Endometrium (tissue), 2 donors: ENCODE data around the gene PTCH2.
A peak's percentile ranks its signal among the peaks of the same experiment; 100 is the strongest.
"Not testable (repeated sequence)": the region's sequence is repeated elsewhere in the genome, so short reads cannot be mapped to it uniquely, and the experiment has no call there.

Experiments
- FAIRE-seq: peaks from 2 replicates; lab custom pipeline; 2012; peaks lifted over from hg19 to GRCh38; lab: Jason Lieb, UNC
- donor health status: control.
- donor health status: control.

PTCH2 gene

DNA sequence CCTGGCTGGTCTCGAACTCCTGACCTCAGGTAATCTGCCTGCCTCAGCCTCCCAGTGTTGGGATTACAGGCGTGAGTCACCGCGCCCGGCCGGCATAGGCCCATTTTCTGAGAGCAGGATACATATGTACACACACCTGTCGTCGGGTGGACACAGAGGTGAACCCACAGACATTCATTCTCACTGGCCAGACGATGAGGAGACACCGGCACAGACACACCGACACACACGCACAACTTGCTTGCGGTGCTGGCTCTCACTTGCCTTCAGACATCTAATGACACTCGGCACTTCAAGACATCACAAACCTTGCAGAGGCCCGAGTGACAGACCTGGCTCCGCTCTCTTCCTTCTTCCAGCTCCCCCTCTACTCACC, 579 bp downstream of the PTCH2 start:
- FAIRE-seq: no peak

DNA sequence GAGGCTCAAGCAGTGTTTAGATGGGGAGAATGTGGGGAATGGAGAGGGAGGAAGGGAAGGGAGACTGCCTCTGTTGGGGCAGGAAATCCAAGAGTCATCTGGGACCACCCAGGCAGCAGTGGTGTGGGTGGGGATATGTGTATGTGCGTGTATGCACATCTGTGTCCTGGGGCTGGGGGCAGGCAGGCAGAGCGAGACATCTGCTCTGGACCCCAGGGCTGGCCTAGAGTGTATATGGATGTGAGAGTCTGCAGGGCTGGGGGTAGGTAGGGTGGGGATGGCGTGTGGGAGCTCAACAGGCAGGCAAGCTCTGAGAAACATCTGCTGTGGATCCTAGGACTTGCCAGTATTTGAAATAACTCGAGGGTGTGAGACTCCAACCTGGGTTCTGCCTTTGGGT, 3.5 kb downstream of the PTCH2 start:
- FAIRE-seq: peak; percentile 29

DNA sequence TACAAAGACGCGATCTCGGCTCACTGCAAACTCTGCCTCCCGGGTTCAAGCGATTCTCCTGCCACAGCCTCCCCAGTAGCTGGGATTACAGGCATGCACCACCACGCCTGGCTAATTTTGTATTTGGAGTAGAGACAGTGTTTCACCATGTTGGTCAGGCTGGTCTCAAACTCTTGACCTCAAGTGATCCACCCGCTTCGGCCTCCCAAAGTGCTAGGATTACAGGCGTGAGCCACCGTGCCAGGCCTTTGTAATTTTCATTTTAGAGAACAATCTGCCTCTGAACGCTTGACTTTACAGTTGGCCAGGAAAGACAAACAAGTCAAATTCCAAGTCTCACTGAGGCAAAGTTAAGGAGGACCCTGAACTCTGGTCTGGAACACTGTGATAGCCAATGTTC, 4.8 kb downstream of the PTCH2 start:
- not testable (repeated sequence) for FAIRE-seq

DNA sequence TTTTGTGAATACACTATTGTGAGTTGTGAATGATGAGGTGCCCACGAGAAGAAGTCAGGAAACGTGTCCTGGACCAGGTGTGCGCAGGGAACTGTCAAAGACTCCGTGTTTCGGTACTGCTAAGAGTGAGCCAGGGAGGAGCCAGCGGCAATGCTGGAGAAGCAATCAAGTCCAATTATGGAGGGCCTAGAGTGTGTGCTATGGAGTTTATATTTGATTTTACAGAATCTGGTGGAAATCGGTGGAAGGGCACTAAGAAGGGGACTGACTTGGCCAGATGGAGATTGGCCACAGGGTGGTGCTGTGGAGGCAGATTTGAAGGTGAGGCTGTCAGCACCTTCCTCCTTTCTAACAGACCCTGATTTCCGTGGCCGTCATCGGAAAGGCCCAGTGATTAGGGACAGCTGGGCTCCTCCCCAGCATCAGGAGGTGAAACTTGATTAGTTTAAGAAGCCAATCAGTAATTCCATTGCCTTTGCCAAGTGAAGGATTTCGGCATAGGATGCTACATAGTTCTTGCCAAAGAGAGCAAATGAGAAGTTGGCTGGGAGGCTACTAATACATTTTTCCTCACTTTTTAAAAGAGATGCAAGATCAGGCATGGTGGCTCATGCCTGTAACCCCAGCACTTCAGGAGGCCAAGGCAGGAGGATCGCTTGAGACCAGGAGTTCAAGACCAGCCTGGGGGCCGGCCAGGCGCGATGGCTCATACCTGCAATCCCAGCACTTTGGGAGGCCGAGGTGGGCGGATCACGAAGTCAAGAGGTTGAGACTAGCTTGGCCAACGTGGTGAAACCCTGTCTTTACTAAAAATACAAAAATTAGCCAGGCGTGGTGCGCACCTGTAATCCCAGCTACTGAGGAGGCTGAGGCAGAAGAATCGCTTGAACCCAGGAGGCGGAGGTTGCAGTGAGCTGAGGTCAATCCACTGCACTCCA, 7.0 kb downstream of the PTCH2 start:
- no peak for FAIRE-seq

DNA sequence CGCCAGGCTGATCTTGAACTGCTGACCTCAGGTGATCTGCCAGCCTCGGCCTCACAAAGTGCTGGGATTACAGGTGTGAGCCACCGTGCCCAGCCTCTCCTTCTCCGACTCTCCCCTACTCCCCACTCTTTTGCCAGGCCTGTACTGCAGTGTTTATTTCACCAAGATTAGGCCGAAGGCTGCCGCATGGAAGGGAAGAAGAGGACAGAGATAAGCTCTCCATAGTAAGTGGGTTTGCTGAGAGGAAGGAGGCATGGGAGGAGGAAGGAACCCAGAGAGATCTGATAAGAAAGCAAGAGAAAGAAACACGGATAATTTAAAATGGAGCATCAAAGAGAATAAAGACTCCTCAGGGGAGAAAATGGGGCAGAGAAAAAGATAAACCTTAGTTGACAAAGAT, 8.7 kb downstream of the PTCH2 start:
- FAIRE-seq: no peak

DNA sequence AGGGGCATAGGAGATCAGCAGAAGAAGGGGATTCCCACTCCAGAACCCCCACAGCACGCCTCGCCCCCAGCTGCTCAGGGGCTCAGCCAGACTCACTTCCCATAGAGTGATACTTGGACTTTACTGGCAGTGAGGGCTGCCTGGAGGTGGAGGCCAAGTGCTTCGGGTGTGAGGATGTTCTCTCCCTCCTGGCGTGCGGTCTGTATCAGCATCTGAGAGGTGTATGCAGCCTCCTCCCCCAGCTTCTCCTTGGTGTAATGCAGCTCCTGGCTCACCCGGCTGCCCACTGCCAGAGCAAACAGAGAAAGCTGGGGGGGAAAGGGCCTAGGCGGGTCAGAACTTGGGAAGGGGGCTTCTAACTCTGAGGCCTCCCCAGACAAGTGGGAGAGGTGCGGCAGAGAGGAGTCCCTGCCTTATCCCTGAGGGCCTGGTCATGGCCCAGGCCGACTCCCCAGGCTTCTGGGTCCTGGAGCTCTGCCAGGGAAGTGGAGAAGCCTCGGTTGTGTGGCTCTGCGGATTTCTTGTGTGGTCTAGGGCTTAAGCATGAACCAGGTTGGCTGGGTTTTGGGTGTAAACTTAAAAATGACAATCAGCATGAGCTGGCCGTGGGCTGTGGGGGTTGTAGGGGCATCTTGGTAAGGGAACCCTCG, 10.9 kb downstream of the PTCH2 start:
- FAIRE-seq: no peak

DNA sequence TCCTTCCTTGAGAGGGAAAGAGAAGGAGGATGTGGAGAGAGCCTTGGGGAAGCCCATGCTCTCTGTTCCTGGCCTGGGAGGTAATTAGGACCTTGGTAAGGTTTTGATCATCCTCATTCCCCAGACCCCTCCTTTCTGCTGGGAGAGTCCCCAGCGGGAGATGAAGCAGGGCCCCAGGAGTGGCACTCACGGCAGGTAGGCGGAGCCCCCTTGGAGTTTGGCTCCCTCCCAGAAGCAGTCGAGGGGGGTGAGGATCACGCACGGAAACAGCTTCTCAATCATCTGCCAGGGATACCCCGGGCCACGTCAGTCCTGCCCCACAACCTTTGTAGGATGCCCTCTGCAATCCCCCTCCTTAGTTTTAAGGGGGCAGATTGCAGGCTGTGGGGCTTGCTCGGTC, 11.5 kb downstream of the PTCH2 start:
- no peak for FAIRE-seq

DNA sequence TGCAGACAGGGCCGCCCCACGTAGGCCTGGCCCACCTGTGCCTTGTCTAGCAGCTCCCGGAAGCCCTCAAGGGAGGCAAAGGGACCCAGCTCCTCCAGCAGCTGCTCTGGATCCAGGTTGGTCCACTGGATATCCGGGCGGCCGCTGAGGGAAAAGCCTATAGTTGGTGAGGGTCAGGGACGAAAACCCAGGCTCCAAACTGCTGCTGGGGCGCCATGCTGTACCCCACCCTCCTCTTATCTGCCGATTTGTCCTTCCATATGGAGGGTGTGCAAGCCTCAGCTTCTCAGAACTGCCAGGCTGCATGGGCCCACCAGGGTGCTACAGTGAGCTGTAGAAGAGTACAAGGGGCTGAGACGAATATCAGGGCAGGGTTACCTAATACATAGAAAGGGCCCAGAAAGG, 12.2 kb downstream of the PTCH2 start:
- no peak for FAIRE-seq

DNA sequence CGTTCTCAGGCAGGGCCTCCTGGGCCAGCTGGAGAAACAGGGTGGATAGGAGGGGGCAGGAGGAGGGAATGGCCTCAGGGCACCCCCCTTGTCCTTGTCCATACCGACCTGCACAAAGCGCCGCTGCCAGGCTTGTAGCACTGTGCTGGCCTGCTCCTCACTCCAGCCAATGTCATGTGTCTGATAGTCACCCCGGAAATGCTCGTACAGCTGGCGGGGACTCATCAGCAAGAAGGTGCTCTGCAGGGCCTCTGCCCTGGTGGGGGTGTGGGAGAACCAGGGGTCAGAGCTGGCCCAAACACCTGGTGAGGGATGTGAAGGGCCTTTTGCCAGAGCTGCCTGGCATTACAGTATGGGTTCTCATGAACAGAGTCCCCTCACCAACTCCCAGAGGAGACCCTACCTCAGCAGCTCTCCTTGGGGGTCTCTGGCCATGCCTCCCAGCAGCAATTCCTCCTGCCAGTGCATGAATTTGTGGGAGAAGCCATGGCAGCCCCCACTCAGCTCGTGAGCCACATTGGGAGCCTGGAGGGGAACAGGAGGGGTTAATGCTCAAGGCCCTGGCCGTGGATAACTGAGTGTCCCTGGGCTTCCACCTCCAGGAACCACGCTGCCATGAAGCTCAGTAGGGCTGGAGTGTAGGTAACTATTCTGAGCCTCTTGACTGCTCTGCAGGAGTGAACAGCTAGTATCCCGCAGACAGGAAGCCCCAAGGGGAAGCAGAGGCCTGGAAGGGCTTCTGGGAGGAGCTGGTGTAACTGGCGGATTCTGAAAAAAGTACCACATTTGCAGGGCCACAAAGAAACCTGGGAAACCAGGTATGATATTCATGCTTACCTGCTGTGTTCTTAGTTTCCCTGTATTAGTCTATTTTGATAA, 13.3 kb downstream of the PTCH2 start:
- FAIRE-seq: no peak

DNA sequence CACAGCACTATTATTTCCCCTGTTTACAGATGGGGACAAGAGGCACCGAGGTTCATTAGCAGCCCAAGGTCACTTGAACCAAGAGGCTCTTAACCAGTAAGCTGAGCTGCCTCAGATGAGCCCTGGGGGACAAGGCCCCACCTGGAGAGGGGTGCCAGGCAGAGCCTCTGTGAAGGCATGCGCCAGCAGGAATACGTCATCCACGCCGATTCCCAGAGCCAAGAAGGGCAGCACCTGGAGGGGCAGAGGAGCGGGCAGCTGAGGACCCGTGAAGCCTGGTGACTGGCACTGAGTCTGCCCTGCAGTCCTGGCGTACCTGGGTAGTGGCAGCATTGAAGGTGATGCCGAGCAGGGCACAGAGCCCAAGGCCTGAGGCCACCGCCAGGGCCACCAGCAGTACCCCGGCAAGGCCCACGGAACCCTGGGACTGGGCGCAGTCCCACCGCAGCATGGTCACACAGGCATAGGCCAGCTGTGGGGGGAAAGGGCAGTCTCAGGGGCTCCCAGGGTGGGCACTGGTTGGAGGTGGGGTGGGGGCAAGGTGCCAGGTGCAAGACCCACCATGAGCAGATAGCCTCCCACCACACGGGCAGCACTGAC, 14.1 kb downstream of the PTCH2 start:
- FAIRE-seq: no peak

DNA sequence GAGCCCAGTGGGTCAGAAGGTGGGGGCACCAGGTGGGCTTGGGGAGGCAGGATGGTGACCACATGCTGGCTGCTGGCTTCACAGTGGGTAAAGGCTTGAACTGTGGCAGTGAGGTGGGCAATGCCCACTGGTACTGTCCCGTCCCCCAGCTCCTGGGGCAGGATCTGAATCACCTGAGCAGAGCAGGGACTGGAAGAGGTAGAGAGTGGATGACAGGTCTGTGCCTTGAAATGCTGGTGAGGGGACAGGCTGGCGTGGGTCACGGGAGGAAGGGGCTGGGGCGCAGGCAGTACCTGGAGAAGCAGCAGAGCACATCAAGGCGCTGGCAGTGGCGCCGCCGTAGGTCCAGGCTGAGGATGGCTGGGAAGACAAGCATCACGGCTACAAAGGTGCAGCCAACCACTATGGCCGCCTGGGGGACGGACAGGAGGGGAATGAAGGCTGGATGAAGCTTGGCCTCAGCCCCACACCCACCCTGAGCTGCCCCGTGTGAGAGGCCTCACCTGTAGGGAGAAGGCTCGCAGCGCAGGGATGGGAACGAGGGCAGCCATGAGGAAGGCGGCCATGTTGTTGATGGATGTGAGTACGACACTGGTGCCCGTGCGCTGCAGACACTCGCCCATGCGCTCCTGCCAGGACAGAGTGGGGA, 14.9 kb downstream of the PTCH2 start:
- FAIRE-seq: no peak

DNA sequence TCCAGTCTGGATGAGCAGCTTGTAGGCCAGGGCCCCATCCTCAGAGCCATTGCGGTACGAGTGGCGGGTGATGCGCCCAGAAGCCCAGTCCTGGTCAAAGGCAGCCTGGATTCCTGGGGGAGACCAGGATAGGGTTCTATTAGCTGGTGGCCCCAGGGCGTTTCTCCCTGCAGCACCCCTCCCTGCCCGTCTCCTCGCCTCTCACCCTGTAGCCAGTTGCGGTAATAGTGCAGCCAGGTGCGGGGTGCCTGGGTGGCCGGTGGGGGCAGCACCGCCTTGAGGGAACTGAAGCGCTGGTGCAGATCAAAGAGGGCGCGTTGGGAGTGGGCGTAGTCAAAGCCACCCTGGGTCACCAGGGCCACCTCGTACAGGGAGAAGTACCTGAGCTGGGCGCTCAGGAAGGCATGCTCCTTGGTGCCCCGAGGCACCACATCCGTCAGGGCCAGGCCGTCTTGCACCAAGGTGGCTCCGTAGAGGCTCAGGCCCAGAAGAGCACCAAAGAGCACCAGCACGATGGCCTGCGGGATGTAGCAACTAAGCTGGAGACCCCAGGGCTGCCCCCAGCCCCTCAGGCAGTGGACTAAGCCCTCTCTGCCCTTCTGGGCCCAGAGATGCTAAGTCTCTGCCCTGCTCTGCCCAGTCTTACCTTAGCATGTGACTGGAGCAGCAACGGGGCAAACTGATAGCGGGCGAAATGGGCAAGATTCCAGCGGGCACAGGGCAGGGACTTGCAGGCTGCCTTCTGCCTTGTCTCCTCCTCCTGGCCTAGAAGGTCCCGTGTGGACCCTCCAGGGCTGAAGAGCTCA, 15.7 kb downstream of the PTCH2 start:
- FAIRE-seq: no peak

DNA sequence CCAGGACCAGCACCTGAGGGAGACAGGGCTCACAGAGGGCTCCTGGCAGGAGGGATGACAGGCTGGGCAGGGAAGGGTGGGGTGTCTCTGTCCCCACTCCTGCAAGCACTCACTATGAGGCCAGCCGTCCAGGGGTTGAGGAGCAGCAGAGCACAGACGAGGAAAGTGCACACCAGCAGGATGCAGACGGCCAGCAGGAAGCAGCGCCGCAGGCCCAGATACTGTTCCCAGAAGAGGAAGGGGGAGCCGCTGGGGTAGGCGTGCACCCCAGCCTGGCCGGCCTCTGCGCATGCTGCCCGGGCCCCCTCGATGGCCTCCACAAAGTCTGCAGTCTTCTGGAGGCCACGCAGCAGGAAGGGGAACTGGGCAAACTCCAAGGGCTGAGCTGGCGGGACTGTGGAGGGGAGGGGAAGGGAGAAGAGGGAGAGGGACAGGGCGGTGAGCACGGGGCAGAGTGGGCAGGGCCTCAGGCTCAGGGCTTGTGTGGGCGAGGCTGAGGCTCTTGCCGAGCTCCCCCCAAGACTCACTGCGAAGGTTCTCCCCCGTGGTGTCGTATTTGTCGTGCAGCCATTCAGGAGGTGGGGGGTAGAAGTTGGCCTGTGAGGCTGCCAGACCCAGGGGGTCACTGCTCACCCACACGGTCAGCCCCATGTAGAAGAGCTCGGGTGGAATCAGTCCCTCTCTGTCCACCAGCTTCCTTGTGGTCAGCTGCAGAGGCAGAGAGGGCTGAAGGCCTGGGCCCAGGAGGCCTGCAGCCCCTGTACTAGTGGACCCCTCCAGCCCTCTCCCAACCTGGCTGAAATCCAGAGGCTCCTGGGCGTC, 16.5 kb downstream of the PTCH2 start:
- no peak for FAIRE-seq

DNA sequence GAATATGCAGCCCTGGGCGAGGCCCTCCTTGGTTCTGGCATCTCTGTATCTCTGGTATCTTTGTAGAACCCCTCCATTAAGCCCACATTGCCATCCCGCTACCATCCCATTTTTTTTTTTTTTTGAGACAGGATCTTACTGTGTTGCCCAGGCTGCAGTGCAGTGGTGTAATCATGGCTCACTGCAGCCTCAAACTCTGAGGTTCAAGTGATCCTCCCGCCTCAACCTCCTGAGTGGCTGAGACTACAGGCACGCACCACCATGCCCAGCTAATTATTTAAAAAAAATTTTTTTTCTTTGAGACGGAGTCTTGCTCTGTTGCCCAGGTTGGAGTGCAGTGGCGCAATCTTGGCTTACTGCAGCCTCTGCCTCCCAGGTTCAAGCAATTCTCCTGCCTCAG, 18.7 kb downstream of the PTCH2 start:
- not testable (repeated sequence) for FAIRE-seq

DNA sequence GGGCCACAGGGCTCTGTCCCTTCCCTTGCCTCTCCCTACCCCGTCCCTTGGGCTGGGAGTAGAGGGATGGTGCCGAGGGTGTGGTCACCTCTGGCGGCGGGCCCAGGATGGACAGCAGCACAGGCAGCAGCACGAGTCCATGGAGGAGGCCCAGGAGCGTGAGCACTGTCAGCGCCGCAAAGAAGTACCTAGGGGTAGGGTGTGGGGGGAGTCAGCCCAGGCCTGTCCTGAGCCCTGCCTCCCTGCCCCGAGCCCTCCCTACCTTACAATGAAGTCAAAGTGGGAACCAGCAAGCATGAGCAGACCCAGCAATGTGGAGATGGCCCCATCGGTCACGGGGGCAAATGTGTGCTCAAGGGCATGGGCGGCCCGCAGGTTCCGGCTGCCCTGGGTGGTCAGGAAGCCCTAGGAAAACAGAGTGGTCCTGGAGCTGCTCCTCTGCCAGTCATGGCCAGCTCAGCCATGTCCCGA, 20.0 kb downstream of the PTCH2 start:
- no peak for FAIRE-seq

DNA sequence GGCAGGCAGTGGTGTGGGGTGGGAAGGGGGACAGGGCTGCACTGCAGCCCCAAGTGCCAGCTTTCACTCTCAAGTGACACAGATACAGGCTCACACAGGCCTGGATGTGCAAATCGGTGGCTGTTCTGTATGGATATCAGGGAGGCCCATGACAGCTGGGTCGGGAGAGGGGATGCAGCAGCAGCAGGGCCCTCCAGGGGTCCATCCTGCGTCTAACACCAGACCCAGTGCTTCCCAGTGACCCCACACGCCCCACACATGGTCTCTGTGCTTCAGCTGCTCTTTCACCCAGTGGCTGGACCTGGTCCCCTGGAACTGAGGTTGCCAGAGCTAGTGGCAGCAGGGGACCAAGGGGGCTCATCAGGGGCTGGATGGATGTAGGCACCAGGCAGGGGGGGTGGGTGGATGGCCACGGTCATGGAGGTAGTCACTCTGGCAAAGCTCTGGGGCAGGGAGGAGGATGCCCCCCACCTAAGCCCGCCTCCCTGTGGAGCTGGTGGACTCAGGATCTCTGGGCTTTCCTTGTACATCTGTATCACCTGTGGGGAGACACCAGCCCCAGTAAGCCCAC, 20.8 kb downstream of the PTCH2 start:
- FAIRE-seq: no peak

DNA sequence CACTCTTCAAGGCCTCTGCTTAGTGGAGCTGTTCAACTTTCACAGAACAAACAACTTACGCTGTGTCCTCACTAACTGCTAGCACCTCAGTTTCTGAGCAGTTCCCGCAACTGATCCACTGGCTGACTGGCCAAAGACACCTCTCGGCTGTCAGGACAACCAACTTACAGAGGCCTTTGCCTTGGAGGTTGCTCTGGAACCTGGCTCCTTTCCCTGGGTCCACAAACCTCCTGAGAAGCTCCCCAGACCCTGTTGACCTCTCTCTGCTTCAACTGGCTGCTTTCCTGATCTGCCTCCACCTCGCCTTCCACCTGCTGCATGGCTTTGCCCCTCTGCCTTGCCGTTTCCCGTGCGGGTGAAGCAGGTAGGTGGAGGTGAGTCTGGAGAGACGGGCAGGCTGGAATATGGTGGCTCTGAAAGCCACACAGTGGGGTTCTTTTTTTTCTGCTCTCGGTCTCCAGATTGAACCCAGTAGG, 21.8 kb downstream of the PTCH2 start:
- no peak for FAIRE-seq

DNA sequence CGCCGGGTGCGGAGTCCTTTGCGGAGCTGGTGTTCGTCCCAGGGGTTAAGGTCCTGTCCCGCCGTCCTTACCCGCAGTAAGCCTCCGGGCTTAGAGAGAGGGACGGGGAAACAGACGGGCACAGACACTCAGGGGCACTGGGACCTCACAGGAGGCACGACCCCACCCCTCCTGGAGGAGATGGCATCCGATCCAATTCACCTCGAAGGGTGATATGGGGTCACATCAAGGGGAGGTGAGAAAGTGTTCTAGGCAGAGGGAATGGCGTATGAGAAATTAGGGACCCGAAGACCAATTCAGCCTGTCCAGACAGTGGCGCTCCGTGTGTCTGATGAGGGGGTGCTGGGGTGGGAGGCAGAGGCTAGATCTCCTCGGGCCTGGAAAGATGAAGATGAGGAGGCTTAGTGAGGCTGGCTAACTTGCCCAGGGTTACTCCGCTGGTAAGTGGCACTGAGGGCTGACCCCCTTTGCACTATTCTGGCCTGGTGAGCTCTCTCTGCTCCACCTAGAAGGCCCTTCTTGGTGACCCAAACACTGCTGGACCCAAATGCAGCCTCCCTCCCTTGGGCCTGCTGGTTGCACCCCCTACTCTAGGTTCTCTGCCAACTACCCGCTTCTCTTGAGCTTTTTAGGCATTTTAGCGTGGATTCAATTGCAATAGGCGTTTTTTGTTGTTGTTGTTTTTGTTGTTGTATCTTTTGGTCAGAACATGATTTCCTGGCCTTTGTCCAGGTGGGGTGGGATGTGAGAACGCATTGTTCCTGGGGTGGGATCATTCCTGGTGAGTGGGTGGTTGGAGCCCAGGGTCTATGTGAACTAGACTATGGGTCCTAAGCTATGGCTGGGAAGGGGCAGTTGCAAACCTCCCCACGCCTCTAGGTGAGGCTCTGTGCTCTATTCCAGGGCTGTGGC, 22.5 kb downstream of the PTCH2 start:
- FAIRE-seq: no peak
